PFSK-1 (cell line): ENCODE measurements around the gene IL24.

Experiments
- POLR2AphosphoS5 ChIP-seq: IDR thresholded peaks from 2 replicates; pipeline ENCODE4 v1.6.1; 2012; ENCODE audit warnings: low read depth, mild to moderate bottlenecking, control low read depth, low read length, moderate library complexity
- SIN3A ChIP-seq: IDR thresholded peaks from 2 replicates; pipeline ENCODE4 v1.6.1; 2012; ENCODE audit warnings: mild to moderate bottlenecking, low read length, moderate library complexity, borderline replicate concordance; ENCODE audit not compliant: insufficient read depth
- TF ChIP-seq, protein P1 (sequence below), 2 experiments: IDR thresholded peaks; 2 replicates each; pipeline versions ENCODE4 v1.6.1 to v1.8.0; 2011 to 2012; ENCODE audit warnings: low read depth in 2 of 2, low read length in 2 of 2, control low read depth in 1 of 2, inconsistent platforms in 1 of 2, mild to moderate bottlenecking in 1 of 2, moderate library complexity in 1 of 2; ENCODE audit not compliant: insufficient read depth in 1 of 2

DNA sequence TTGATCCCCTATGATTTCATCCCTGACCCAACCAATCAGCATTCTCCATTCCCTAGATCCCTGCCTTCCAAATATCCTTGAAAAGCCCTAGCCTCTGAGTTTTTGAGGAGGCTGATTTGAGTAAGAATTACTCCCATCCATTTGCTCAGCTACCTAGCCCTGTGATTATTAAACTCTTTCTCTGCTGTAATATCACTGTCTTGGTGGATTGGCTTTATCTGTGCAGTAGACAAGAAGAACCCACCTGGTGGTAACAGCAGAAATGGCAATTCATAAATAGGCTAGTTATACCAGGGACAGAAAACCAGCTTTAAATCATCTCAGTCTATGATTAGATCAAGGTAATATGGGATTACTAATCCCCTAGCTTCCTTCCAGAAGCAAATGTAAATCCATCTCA, 18.8 kb upstream of the IL24 start:
- no peak for TF ChIP-seq SIN3A
- TF ChIP-seq, protein P1, sequence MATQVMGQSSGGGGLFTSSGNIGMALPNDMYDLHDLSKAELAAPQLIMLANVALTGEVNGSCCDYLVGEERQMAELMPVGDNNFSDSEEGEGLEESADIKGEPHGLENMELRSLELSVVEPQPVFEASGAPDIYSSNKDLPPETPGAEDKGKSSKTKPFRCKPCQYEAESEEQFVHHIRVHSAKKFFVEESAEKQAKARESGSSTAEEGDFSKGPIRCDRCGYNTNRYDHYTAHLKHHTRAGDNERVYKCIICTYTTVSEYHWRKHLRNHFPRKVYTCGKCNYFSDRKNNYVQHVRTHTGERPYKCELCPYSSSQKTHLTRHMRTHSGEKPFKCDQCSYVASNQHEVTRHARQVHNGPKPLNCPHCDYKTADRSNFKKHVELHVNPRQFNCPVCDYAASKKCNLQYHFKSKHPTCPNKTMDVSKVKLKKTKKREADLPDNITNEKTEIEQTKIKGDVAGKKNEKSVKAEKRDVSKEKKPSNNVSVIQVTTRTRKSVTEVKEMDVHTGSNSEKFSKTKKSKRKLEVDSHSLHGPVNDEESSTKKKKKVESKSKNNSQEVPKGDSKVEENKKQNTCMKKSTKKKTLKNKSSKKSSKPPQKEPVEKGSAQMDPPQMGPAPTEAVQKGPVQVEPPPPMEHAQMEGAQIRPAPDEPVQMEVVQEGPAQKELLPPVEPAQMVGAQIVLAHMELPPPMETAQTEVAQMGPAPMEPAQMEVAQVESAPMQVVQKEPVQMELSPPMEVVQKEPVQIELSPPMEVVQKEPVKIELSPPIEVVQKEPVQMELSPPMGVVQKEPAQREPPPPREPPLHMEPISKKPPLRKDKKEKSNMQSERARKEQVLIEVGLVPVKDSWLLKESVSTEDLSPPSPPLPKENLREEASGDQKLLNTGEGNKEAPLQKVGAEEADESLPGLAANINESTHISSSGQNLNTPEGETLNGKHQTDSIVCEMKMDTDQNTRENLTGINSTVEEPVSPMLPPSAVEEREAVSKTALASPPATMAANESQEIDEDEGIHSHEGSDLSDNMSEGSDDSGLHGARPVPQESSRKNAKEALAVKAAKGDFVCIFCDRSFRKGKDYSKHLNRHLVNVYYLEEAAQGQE (IDR thresholded peaks at IDR 0.05; ENCODE audit: insufficient read depth in 1 of 2, low read depth in 2 of 2, low read length in 2 of 2): no peak
- TF ChIP-seq POLR2AphosphoS5: no peak
